Calu3 (cell line): ENCODE data around the gene ARHGEF10L. TPM values are rescaled to one million over a fixed set of nuclear protein-coding genes. Genes with fewer than 3 reads are reported as not detected.

ENCODE experiments used
- BruUV-seq: library from RNA; stranded (reverse); fragments of 400-500 nt; replicated peaks from 2 replicates; lab custom pipeline; 2021; lab: Mats Ljungman, UMichigan
- CTCF ChIA-PET: fragments of 300-600 bp; sonication (Branson Sonifier 250); formaldehyde crosslinking; loops from one replicate; lab custom pipeline; 2022; ENCODE audit warnings: antibody characterized with exemption; lab: Charles Lee
- DNase-seq: peaks from one replicate; pipeline ENCODE4 v3.0.0; 2022
- H3K27ac Mint-ChIP-seq: one replicate; pipeline ENCODE4 v1.8.0; 2022; ENCODE audit warnings: mixed read lengths; ENCODE audit not compliant: unreplicated experiment
- H3K27me3 Mint-ChIP-seq: one replicate; pipeline ENCODE4 v1.8.0; 2022; ENCODE audit warnings: mixed read lengths; ENCODE audit not compliant: unreplicated experiment
- H3K36me3 Mint-ChIP-seq: one replicate; pipeline ENCODE4 v1.8.0; 2022; ENCODE audit warnings: mild to moderate bottlenecking, moderate library complexity, mixed read lengths; ENCODE audit not compliant: insufficient read depth, unreplicated experiment
- H3K4me1 Mint-ChIP-seq: one replicate; pipeline ENCODE4 v1.8.0; 2022; ENCODE audit warnings: mild to moderate bottlenecking, low read depth, mixed read lengths; ENCODE audit not compliant: unreplicated experiment
- H3K4me3 Mint-ChIP-seq: one replicate; pipeline ENCODE4 v1.8.0; 2022; ENCODE audit warnings: mild to moderate bottlenecking, low read depth, moderate library complexity, mixed read lengths; ENCODE audit not compliant: unreplicated experiment
- H3K9me3 Mint-ChIP-seq: one replicate; pipeline ENCODE4 v1.8.0; 2022; ENCODE audit warnings: low read depth, mixed read lengths; ENCODE audit not compliant: unreplicated experiment
- intact Hi-C: fragments of 100-400 bp; cut with micrococcal nuclease; formaldehyde crosslinking; loops from one replicate; pipeline ENCODE4 v1.10.0; 2022; ENCODE audit not compliant: unreplicated experiment
- total RNA-seq: library from RNA; stranded (reverse); gene quantifications from 2 replicates; pipeline ENCODE4 v1.2.3, GENCODE V29; 2022
- TF ChIP-seq, protein P1 (sequence below): fragments of 200-600 bp; IDR thresholded peaks from one replicate; pipeline ENCODE4 v1.8.0; 2022; ENCODE audit warnings: antibody characterized with exemption; ENCODE audit not compliant: unreplicated experiment

Gene ARHGEF10L
- total RNA-seq, 1 experiment from 2014 or later = 20.1 TPM

DNA sequence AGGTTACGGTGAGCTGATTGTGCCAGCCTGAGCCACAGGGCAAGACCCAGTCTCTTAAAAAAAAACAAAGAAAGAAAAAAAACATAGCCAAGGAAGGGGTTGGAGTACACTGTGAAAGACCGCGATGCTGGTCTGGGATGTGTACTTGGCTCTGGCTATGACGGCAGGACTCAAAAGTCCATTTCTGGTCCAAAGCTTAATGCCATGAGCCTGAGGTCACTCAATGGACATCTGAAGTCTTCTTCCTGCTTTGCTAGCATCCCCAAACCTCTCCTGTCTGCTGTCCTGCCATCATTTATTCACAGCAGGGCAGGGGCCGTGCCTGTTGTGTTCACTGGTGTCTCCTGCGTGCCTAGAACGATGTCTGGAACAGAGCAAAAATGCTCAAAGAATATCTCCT is 1.5 kb upstream of the ARHGEF10L start:
- Mint-ChIP-seq H3K9me3 (no peaks in the 10 kb centered on the region), H3K36me3 (peaks cover 28% of the 10 kb centered on the region), H3K4me1 (peaks cover 8% of the 10 kb centered on the region), H3K27ac (no peak overlapping the region), H3K4me3 (no peak overlapping the region), H3K27me3 (no peaks in the 10 kb centered on the region)
- TF ChIP-seq, protein P1, sequence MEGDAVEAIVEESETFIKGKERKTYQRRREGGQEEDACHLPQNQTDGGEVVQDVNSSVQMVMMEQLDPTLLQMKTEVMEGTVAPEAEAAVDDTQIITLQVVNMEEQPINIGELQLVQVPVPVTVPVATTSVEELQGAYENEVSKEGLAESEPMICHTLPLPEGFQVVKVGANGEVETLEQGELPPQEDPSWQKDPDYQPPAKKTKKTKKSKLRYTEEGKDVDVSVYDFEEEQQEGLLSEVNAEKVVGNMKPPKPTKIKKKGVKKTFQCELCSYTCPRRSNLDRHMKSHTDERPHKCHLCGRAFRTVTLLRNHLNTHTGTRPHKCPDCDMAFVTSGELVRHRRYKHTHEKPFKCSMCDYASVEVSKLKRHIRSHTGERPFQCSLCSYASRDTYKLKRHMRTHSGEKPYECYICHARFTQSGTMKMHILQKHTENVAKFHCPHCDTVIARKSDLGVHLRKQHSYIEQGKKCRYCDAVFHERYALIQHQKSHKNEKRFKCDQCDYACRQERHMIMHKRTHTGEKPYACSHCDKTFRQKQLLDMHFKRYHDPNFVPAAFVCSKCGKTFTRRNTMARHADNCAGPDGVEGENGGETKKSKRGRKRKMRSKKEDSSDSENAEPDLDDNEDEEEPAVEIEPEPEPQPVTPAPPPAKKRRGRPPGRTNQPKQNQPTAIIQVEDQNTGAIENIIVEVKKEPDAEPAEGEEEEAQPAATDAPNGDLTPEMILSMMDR = no peak
- DNase-seq = no peak
- CTCF ChIA-PET = interaction anchor here (0.7 to 1.0 kb wide), 2 partner anchors 16 to 77 kb away, joined by 3 to 4 read pairs; no protein-coding TSS in a partner anchor
- intact Hi-C loops = no loop called here
- BruUV-seq = no TSS peak

GRCh38 chr1:17538428-17539117 is 925 bp upstream of the ARHGEF10L start:
- Mint-ChIP-seq H3K36me3 (peaks cover 28% of the 10 kb centered on the region), H3K4me1 (peaks cover 8% of the 10 kb centered on the region), H3K4me3 (peak overlapping the region; percentile 82), H3K27ac (peak overlapping the region; percentile 69), H3K9me3 (no peaks in the 10 kb centered on the region), H3K27me3 (no peaks in the 10 kb centered on the region)
- TF ChIP-seq, protein P1 = no peak
- CTCF ChIA-PET = interaction anchor here (0.7 to 1.4 kb wide), 3 partner anchors 15 to 78 kb away, joined by 3 to 4 read pairs (median 3); no protein-coding TSS in a partner anchor
- no peak for DNase-seq
- no TSS peak for BruUV-seq
- intact Hi-C loops = no loop called here

- H3K9me3 Mint-ChIP-seq = no peaks in the 10 kb centered on the region
- no peak for DNase-seq
- peaks cover 8% of the 10 kb centered on the region for H3K4me1 Mint-ChIP-seq
- BruUV-seq = no TSS peak
- CTCF ChIA-PET = interaction anchor here (1.0 to 1.4 kb wide), 2 partner anchors 15 to 68 kb away, joined by 3 to 4 read pairs; no protein-coding TSS in a partner anchor
- no peaks in the 10 kb centered on the region for H3K27me3 Mint-ChIP-seq
- peak overlapping the region; percentile 69 for H3K27ac Mint-ChIP-seq
- peak overlapping the region; percentile 82 for H3K4me3 Mint-ChIP-seq
- H3K36me3 Mint-ChIP-seq = peaks cover 28% of the 10 kb centered on the region
- TF ChIP-seq, protein P1 = no peak
- intact Hi-C loops = no loop called here
These were observed 401 bp upstream of the ARHGEF10L start for GRCh38 chr1:17539118-17539476.

GRCh38 chr1:17540255-17541001 is 930 bp downstream of the ARHGEF10L start:
- no TSS peak for BruUV-seq
- Mint-ChIP-seq H3K36me3 (peaks cover 32% of the 10 kb centered on the region), H3K27me3 (no peaks in the 10 kb centered on the region), H3K4me3 (peak overlapping the region; percentile 82), H3K9me3 (no peaks in the 10 kb centered on the region), H3K27ac (peak overlapping the region; percentile 75), H3K4me1 (peaks cover 18% of the 10 kb centered on the region)
- TF ChIP-seq, protein P1 = no peak
- intact Hi-C loops = no loop called here
- DNase-seq = no peak
- CTCF ChIA-PET = interaction anchor here (0.5 to 2.8 kb wide), 6 partner anchors 13 to 67 kb away, joined by 3 to 11 read pairs (median 3); no protein-coding TSS in a partner anchor
